GM19328 (cell line): ENCODE measurements around the gene HERC2.
"Not testable (repeated sequence)": the region's sequence is repeated elsewhere in the genome, so short reads cannot be mapped to it uniquely, and the experiment has no call there.

Experiments used
- ATAC-seq: cut with Tn5 transposase; IDR thresholded peaks from one replicate; pipeline ENCODE4 v1.9.1; 2021; ENCODE audit warnings: mild to moderate bottlenecking, moderate library complexity; ENCODE audit not compliant: unreplicated experiment

Gene HERC2

GRCh38 chr15:28274635-28275034, 47.3 kb downstream of the HERC2 start:
- no peak for ATAC-seq

GRCh38 chr15:28273873-28274610, 47.9 kb downstream of the HERC2 start:
- ATAC-seq, result no peak

- no peak for ATAC-seq
These were observed 48.5 kb downstream of the HERC2 start for GRCh38 chr15:28273468-28273867.

- ATAC-seq, result no peak
These were observed 49.4 kb downstream of the HERC2 start for GRCh38 chr15:28272587-28272986.

GRCh38 chr15:28271697-28272260, 50.2 kb downstream of the HERC2 start:
- no peak for ATAC-seq

- ATAC-seq, result no peak
These were observed 52.9 kb downstream of the HERC2 start for GRCh38 chr15:28269097-28269496.

GRCh38 chr15:28267727-28268126, 54.3 kb downstream of the HERC2 start:
- ATAC-seq, result no peak

- no peak for ATAC-seq
These were observed 56.5 kb downstream of the HERC2 start for GRCh38 chr15:28265334-28266019.

- ATAC-seq, result no peak
These were observed 57.8 kb downstream of the HERC2 start for GRCh38 chr15:28264166-28264565.

- no peak for ATAC-seq
These were observed 59.5 kb downstream of the HERC2 start for GRCh38 chr15:28262438-28262837.

GRCh38 chr15:28260722-28261121, 61.3 kb downstream of the HERC2 start:
- no peak for ATAC-seq

GRCh38 chr15:28260317-28260716, 61.7 kb downstream of the HERC2 start:
- no peak for ATAC-seq

- ATAC-seq, result no peak
These were observed 66.0 kb downstream of the HERC2 start for GRCh38 chr15:28255965-28256364.

GRCh38 chr15:28252831-28253230, 69.1 kb downstream of the HERC2 start:
- ATAC-seq, result no peak

- no peak for ATAC-seq
These were observed 75.4 kb downstream of the HERC2 start for GRCh38 chr15:28246605-28247004.

GRCh38 chr15:28243901-28244300, 78.1 kb downstream of the HERC2 start:
- no peak for ATAC-seq

GRCh38 chr15:28243399-28243798, 78.6 kb downstream of the HERC2 start:
- ATAC-seq, result no peak

- not testable (repeated sequence) for ATAC-seq
These were observed 83.7 kb downstream of the HERC2 start for GRCh38 chr15:28238296-28238695.

- ATAC-seq, result not testable (repeated sequence)
These were observed 90.2 kb downstream of the HERC2 start for GRCh38 chr15:28231743-28232142.

GRCh38 chr15:28231336-28231735, 90.6 kb downstream of the HERC2 start:
- not testable (repeated sequence) for ATAC-seq

- ATAC-seq, result not testable (repeated sequence)
These were observed 92.9 kb downstream of the HERC2 start for GRCh38 chr15:28228990-28229640.

- no peak for ATAC-seq
These were observed 93.9 kb downstream of the HERC2 start for GRCh38 chr15:28228096-28228495.
